A673 (cell line): ENCODE results near the gene CCDC148.

Experiments used
- EZH2 ChIP-seq: fragments of 200-600 bp; sonication (generic); IDR thresholded peaks from 2 replicates; pipeline ENCODE4 v1.6.1; 2017; ENCODE audit warnings: borderline replicate concordance, low read depth, mild to moderate bottlenecking, mixed read lengths, antibody characterized with exemption, low read length; ENCODE audit not compliant: poor library complexity, severe bottlenecking
- TF ChIP-seq, protein P1 (sequence below): fragments of 300-800, 200-600 bp; sonication (generic); conservative IDR thresholded peaks from 2 replicates; pipeline ENCODE4 v1.5.1; 2017; ENCODE audit warnings: low read depth, mild to moderate bottlenecking, antibody characterized with exemption, low read length, moderate library complexity, mixed read lengths

DNA sequence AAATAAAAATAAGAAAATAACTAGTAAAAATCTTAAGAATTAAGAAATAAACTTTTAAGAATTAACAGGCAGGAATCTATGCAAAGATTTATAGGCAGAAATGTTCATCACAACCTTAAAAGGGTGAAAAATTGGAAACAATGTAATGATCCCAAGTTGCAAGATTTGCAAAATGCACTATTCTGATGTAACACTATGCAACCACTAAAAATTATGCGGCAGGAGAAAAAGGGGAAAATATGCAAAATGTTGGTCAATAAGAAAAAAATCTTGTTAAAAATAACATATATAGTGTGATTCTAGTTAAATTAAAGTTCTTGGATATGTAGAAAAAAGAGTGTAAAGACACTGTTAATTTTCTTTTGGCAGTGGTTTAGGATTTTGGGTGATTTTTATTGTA lies 222.1 kb downstream of the CCDC148 start:
- TF ChIP-seq, protein P1, sequence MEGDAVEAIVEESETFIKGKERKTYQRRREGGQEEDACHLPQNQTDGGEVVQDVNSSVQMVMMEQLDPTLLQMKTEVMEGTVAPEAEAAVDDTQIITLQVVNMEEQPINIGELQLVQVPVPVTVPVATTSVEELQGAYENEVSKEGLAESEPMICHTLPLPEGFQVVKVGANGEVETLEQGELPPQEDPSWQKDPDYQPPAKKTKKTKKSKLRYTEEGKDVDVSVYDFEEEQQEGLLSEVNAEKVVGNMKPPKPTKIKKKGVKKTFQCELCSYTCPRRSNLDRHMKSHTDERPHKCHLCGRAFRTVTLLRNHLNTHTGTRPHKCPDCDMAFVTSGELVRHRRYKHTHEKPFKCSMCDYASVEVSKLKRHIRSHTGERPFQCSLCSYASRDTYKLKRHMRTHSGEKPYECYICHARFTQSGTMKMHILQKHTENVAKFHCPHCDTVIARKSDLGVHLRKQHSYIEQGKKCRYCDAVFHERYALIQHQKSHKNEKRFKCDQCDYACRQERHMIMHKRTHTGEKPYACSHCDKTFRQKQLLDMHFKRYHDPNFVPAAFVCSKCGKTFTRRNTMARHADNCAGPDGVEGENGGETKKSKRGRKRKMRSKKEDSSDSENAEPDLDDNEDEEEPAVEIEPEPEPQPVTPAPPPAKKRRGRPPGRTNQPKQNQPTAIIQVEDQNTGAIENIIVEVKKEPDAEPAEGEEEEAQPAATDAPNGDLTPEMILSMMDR: no peak
- no peak for TF ChIP-seq EZH2
